DMS79 (cell line): ENCODE measurements around the gene CTNNA1.

ENCODE experiments used
- DNase-seq: peaks from one replicate; lab custom pipeline; 2025; lab: John Stamatoyannopoulos, UW

Gene CTNNA1

DNA sequence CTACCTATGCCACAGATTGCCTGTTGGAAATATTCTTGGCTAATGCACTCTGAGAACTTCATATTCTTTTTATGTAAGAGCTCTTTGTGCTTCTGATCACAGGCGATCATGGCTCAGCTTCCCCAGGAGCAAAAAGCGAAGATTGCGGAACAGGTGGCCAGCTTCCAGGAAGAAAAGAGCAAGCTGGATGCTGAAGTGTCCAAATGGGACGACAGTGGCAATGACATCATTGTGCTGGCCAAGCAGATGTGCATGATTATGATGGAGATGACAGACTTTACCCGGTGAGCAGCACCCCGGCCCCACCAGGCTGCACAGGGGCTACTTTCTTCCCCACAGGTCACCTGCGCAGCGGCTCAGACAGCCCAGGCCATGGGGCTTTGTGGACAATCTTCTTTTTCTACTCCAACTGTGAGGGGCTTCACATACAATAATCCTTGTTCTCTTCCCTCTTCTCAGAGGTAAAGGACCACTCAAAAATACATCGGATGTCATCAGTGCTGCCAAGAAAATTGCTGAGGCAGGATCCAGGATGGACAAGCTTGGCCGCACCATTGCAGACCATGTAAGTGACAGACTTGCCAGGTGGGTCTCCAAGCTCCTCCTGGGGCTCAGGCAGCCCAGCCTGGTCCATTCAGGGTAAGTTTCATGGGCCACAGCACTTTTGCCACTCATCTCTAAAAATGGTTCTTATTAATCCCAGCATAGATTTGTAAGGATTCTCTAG, 177.3 kb downstream of the CTNNA1 start:
- no peak for DNase-seq

DNA sequence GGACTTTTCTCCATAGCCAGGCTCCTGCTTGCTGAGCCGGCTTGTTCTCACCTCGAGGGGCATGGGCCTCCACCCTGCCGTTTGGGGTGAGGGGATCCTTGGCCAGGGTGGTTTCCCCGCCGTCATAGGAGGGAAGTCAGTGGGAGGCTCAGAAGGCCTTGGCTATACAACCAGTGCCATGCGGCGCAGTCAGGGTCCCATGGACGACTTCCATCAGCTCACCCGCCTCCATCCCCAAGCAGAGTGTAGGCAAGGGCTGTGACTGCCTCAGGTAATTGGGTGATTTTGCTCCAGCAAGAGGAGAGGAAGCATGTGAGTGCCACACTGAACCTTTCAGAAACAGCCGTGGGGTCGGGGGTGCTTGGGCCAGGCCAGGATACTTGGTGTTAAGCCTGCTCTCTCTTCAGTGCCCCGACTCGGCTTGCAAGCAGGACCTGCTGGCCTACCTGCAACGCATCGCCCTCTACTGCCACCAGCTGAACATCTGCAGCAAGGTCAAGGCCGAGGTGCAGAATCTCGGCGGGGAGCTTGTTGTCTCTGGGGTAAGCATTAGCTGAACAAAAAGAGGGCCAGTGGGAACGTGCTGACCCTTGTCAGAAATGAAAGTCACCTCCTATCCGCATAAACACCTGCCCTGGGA, 179.1 kb downstream of the CTNNA1 start:
- no peak for DNase-seq

DNA sequence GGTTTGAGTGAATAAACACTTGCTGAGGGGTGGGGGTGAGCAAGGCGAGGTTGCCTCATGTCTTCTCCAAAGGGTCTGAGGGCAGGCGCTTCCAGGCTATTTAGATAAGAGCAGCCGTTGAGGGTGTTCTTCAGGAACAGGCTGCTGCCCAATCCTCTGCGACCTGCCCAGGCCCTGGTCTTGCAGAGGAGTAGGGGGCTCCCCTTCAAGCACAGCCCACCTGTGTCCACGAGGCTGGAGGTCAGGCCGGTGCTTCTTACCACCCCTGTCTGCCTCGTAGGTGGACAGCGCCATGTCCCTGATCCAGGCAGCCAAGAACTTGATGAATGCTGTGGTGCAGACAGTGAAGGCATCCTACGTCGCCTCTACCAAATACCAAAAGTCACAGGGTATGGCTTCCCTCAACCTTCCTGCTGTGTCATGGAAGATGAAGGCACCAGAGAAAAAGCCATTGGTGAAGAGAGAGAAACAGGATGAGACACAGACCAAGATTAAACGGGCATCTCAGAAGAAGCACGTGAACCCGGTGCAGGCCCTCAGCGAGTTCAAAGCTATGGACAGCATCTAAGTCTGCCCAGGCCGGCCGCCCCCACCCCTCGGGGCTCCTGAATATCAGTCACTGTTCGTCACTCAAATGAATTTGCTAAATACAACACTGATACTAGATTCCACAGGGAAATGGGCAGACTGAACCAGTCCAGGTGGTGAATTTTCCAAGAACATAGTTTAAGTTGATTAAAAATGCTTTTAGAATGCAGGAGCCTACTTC, 180.5 kb downstream of the CTNNA1 start:
- no peak for DNase-seq

DNA sequence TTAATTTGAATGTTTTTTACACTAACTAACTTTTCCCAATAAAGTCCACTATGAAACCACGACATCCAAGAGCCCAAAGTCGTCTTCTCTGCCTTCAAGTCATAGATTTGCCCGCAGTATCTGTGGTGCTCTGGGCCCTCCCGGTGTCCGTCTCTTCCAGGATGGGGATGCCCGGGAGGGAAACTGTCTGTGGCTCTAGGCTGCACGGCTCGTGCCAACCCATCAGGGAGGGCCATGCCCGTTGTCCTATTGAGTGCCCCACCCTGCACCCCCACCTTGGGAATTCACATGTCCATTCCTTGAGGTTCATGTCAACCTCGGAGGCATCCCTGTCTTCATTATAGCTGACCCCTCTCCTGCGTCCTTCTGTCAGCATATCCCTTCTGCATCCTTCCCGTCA, 181.7 kb downstream of the CTNNA1 start:
- DNase-seq: no peak

GRCh38 chr5:138935466-138935865, 182.2 kb downstream of the CTNNA1 start:
- no peak for DNase-seq

DNA sequence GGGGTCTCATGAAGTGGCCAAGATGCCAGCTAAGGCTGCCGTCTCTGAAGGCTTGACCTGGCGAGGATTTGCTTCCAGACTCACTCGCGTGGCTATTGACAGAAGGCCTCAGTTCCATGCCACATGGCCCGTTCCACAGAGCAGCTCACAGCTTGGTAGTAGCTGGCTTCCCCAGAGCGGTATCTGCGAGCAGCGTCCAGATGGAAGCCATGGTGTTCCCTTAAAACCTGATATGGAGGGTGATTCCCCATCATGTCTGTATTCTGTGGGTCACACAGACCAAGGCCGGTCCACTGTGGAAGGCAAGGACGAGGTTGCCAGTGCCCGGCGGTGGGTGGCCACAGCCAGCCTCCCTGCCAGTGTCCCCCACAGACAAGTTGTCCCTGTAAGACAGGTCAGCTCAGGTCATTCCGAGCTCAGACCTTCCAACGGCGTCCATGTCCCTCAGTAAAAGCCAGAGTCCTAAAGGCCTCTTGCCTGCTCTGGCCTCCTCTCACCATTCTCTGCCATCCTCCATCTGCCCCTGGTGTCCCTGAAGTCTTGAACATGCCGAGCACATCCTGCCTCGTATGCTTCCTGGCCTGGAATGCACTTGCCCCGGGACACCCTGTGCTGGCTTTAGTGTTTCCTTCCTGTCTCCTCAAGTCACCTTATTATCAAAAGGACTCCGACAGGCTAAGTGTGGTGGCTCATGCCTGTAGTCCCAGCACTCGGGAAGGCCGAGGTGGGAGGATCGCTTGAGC, 183.2 kb downstream of the CTNNA1 start:
- DNase-seq: no peak

DNA sequence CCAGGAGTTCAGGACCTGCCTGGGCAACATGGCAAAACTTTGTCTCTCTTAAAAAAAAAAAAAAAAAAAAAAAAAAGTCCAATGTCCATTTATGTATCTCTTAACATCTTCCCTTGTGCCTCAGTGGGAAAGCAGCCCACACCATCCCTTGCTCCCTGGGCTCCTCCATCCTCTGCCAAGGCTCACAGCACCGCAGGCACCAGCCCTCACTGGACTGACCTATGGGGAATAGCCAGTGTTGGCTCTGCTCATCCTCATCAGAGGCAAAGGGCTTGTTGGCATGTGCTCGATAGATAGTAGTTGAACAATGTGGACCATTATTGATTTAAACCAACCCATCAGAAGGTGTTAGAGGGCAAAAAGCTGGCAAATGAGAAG, 183.7 kb downstream of the CTNNA1 start:
- DNase-seq: no peak

DNA sequence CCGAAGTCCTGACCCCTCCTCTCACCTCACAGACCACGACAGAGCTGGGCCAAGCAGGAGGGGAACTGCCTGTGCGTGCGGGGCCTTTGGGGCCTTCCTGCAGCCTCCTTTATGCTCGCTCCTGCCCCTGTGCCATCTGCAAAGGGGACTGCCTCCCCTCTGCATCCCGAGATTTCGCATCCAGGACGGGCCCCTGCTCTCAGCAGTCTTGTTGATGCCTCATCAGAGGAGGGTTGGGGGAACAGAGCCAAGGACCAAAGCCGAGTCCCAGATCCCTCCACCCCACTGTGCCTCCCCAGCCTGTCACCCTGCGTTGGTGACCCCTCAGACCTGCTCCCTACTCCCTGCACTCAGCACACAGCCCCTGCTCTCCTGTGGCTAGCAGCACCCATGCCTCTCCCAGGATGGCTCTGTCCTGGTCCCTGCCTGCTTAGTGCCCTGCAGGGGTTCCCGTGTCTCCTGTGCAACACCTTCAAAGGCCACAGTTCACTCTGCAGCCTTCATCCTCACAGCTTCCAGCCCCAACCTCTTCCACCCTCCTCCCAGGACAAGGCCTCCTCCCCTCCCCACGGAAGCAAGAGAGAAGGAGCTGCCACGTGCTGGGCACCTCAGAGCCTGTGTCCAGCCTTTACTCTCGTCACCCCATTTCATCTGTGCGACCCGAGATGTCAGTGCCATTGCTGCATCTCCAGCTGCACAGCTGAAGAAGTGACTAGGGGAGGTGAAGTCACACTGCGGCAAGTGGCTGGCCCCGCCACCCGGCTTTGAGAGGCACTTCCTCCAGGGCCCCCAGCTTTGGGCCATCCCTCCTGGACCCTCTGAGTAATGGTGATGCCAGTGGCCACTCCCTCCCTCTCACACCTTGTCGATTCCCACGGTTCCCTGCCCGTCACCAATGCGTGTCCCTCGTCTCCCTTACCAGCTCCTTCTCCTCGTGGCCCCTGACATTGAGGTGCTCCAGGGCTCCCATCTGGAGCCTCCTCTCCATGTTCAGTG, 184.5 kb downstream of the CTNNA1 start:
- no peak for DNase-seq

DNA sequence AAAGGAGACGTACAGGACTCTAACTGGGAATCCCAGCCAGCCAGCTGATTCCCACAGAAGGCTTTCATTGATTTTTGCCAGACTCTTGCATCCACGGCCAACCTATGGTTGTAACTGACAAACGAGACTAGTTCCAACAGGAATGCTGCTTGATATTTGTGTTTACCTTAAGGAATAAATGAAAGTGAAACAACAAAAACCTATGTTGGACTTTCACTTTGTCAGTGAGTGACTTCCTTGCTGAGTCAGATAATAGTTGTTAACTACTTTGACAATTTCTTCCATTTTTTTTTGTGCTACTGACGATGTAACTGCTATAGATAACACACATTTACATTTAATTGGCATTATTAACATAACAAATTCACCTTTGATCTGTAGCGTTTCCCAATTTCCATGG, 185.3 kb downstream of the CTNNA1 start:
- DNase-seq: no peak

- DNase-seq: no peak
Observed at GRCh38 chr5:138942066-138942465, 188.8 kb downstream of the CTNNA1 start.

- DNase-seq: no peak
Observed at GRCh38 chr5:138942861-138943260, 189.6 kb downstream of the CTNNA1 start.

- no peak for DNase-seq
Observed at GRCh38 chr5:138943599-138944173, 190.5 kb downstream of the CTNNA1 start.

DNA sequence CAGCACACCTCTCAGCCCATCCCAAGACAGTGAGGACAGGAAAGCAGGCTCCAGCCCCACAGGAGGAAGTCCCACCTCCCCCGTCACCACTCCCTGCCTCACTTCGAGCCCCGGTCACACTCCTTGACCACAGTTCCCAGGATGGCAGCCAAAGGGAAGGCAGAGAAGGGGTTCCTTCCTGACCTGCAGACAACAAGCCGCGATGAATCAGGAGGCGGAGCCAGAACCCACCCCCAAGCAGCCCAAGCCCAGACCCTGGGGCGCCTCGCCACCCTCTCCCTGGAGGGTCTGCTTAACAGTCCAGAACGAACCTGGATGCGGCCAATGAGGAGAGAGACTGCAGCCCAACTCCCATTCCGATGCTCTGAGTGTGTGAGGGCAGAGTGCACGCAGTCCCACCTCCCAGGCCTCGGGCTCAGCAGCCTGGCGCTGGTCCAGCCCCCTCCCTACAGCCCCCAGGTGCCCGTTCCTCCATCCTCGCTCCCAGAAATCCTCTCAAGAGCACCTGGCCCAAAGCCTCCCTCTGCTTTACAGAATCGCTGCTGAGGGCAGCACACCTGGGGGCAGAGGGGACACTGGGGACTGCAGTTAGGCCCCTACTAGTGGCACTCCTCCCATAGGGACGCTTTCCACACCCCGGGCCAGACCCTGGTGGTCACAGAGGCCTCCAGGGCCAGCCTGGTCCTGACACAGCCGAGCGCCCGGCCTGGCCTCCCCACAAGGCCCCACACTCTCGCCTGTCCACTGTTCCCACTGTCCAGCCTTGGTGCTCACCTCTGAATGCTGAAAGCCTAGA, 191.5 kb downstream of the CTNNA1 start:
- DNase-seq: peak; percentile 68

DNA sequence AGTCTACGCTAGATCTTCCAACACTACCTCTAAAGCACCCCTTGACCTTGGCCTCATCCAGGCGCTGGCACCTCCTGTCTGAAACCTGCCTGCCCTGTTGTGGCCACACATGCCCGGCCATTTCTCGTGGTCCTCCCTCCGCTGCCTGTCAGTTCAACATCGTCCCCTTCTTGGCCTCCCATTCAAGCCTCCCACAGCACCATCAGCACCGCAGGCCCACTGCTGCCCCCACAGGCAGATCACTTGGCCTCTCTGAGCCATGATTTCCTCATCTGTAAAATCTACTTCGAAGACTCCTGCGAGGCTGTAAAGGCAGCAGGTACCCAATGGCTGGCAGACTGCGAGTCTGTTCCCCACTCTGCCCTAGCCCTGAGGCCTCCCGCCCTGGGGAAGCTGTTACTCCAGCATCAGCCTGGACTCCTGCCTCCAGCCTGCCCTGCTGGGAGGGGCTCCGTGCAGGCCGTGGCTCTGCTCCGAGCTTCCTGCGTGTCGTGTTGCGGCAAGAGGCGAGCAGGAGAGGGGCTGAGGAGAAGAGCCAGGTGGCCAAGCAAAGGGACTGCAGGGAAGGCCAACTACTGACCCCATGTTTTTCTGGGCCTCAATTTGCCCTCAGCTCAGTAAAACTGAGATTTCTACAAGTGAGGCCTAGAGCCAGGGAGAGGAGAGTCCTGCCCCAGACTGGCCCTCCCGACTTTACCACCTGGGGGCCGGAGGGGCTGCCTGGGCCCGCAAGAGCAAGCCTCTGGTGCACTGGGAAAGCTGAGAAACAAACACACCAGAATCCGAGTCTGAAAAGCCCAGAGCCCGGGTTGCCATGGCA, 192.4 kb downstream of the CTNNA1 start:
- DNase-seq: no peak

GRCh38 chr5:138946241-138946623, 193.0 kb downstream of the CTNNA1 start:
- no peak for DNase-seq

- DNase-seq: no peak
Observed at GRCh38 chr5:138946831-138947560, 193.8 kb downstream of the CTNNA1 start.

DNA sequence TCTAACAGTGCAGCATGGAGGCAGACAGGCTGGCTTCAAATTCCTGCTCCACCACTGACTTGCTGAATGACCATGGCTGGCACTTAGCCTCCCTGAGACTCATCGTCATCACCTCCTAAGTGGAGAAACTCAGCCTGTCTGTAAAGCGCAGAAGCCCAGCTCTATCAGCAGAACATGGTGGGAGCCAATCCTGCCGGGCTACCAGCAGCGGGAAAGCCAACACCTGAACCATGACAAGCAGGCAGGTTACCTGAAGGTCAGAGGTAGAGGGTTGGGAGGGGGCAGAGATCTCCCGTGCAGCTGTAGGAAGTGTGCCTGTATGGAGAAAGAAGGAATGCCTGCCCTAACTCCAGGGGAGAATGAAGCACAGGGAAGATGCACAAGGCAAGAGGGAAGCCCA, 194.6 kb downstream of the CTNNA1 start:
- no peak for DNase-seq

DNA sequence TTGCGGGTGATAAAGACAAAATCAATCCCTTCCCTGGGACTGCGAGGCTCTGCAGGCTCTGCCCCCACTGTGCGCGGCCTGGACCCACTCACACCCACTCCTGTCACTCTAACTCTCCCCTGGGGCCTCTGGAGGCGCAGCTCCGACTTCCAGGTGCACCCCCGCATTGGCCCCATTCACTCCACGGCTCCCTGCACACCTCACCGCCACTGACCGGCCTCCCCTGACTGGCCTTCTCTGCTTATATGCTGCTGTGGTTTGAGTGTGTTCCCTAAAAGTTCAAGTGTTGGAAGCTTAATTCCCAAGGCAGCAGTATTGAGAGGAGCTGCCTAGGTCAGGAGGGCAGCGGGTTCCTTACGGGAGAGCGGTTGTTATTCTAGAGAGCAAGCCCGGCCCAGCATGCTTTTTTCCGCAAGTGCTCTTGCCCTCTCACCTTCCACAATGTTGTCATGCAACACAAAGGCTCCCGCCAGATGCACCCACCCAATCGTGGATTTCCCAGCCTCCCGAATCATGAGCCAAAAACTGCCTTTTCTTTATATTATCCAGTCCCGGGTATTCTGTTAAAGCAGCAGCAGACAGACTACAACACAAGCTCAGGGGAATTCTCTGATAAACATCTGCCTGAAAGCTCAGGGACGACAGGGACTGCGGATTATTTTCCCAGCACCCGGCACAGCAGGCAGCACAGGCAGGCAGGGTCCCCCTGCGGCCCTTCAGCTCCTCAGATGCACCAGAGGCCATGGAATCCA, 195.4 kb downstream of the CTNNA1 start:
- DNase-seq: no peak
